ENCODE results near the gene RYR3.

RYR3 gene

DNA sequence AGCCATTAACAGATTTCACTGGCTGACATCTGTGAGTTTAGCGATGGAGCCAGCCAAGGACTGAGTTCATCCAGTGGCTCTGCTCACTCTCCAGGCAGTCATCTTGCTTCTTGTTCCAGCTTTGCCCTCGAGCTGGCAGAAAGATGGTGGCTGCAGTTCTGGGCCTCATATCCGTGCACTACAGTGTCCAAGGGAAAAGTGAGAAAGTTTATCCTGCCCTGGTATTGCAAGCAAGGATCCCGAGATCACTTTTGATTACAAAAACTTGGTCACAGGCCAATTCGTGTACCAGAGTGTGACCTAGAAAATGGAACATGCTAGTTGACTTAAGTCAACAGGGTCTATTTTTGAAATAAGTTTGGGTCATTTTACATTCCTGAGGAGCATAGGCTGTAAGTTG is 369.6 kb downstream of the RYR3 start (continued):
- TF ChIP-seq, protein P1, sequence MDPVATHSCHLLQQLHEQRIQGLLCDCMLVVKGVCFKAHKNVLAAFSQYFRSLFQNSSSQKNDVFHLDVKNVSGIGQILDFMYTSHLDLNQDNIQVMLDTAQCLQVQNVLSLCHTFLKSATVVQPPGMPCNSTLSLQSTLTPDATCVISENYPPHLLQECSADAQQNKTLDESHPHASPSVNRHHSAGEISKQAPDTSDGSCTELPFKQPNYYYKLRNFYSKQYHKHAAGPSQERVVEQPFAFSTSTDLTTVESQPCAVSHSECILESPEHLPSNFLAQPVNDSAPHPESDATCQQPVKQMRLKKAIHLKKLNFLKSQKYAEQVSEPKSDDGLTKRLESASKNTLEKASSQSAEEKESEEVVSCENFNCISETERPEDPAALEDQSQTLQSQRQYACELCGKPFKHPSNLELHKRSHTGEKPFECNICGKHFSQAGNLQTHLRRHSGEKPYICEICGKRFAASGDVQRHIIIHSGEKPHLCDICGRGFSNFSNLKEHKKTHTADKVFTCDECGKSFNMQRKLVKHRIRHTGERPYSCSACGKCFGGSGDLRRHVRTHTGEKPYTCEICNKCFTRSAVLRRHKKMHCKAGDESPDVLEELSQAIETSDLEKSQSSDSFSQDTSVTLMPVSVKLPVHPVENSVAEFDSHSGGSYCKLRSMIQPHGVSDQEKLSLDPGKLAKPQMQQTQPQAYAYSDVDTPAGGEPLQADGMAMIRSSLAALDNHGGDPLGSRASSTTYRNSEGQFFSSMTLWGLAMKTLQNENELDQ (tag by site-specific recombination; IDR thresholded peaks at IDR 0.05; ENCODE audit: low read depth), result no peak
- TF ChIP-seq GLIS2 (tag by site-specific recombination; IDR thresholded peaks at IDR 0.05) (no peak), ZFP69B (tag by site-specific recombination; IDR thresholded peaks at IDR 0.05) (no peak), YY2 (tag by site-specific recombination; IDR thresholded peaks at IDR 0.05) (no peak)
- TF ChIP-seq, protein P2, sequence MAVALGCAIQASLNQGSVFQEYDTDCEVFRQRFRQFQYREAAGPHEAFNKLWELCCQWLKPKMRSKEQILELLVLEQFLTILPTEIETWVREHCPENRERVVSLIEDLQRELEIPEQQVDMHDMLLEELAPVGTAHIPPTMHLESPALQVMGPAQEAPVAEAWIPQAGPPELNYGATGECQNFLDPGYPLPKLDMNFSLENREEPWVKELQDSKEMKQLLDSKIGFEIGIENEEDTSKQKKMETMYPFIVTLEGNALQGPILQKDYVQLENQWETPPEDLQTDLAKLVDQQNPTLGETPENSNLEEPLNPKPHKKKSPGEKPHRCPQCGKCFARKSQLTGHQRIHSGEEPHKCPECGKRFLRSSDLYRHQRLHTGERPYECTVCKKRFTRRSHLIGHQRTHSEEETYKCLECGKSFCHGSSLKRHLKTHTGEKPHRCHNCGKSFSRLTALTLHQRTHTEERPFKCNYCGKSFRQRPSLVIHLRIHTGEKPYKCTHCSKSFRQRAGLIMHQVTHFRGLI (tag by site-specific recombination; IDR thresholded peaks at IDR 0.05), result no peak

DNA sequence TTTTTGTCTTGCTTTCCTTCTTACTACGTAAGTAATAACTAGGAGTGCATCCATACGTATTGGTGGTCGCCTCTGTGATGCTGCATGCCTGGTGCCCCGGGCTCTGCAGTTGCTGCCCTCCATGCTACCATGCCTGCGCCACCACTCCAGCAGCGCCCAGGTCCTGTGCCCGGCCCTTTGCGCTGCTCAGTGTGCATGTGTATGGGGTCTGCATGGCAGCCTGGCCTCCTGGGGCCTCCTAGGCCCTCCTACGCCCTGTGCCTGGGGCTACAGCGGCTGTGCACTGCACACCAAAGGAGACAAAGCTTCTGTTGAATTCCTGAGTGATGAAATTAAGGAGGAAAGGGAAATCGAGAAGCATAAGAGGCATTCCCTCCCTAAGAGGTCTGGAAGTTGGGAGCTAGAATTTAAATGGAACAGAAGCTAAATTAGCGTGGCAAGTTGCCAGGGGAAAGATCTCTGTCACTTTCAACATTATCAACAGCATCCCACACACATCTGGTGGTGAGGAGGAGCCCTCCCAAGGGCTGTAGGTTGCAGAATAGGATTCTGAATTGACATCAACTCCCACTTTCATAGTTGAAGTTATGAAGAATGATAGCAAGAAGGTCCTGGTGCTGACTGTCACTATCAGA is 382.5 kb downstream of the RYR3 start:
- Histone ChIP-seq H3K4me3 (ENCODE audit: low read depth, low read length) (no peak overlapping the region), H3K36me3 (ENCODE audit: control insufficient read depth in 2 of 2, insufficient read depth in 1 of 2, low read length in 2 of 2) (no peaks in the 10 kb centered on the region), H3K9me3 (ENCODE audit: control insufficient read depth, insufficient read depth, low read depth, low read length) (no peaks in the 10 kb centered on the region), H3K4me1 (ENCODE audit: control insufficient read depth, insufficient read depth, low read length) (no peaks in the 10 kb centered on the region), H3K27ac (ENCODE audit: extremely low read depth, low read depth, low read length) (no peak overlapping the region)
- CTCF ChIA-PET, result interaction anchor here (0.6 to 3.6 kb wide), 3 partner anchors 8 to 401 kb away, joined by 3 to 17 read pairs (median 3); no protein-coding TSS in a partner anchor
- TF ChIP-seq, protein P3, sequence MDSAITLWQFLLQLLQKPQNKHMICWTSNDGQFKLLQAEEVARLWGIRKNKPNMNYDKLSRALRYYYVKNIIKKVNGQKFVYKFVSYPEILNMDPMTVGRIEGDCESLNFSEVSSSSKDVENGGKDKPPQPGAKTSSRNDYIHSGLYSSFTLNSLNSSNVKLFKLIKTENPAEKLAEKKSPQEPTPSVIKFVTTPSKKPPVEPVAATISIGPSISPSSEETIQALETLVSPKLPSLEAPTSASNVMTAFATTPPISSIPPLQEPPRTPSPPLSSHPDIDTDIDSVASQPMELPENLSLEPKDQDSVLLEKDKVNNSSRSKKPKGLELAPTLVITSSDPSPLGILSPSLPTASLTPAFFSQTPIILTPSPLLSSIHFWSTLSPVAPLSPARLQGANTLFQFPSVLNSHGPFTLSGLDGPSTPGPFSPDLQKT (IDR thresholded peaks at IDR 0.05; ENCODE audit: borderline replicate concordance, low read depth, low read length), result no peak
- TF ChIP-seq ZNF354C (tag by site-specific recombination; IDR thresholded peaks at IDR 0.05; ENCODE audit: borderline replicate concordance, low read depth), result no peak
- no peak for TF ChIP-seq ZNF214 (tag by site-specific recombination; IDR thresholded peaks at IDR 0.05; ENCODE audit: borderline replicate concordance)
- TF ChIP-seq SP7 (tag by site-specific recombination; IDR thresholded peaks at IDR 0.05), result no peak
- no peak for TF ChIP-seq ZNF239 (tag by site-specific recombination; IDR thresholded peaks at IDR 0.05)
- TF ChIP-seq, protein P4, sequence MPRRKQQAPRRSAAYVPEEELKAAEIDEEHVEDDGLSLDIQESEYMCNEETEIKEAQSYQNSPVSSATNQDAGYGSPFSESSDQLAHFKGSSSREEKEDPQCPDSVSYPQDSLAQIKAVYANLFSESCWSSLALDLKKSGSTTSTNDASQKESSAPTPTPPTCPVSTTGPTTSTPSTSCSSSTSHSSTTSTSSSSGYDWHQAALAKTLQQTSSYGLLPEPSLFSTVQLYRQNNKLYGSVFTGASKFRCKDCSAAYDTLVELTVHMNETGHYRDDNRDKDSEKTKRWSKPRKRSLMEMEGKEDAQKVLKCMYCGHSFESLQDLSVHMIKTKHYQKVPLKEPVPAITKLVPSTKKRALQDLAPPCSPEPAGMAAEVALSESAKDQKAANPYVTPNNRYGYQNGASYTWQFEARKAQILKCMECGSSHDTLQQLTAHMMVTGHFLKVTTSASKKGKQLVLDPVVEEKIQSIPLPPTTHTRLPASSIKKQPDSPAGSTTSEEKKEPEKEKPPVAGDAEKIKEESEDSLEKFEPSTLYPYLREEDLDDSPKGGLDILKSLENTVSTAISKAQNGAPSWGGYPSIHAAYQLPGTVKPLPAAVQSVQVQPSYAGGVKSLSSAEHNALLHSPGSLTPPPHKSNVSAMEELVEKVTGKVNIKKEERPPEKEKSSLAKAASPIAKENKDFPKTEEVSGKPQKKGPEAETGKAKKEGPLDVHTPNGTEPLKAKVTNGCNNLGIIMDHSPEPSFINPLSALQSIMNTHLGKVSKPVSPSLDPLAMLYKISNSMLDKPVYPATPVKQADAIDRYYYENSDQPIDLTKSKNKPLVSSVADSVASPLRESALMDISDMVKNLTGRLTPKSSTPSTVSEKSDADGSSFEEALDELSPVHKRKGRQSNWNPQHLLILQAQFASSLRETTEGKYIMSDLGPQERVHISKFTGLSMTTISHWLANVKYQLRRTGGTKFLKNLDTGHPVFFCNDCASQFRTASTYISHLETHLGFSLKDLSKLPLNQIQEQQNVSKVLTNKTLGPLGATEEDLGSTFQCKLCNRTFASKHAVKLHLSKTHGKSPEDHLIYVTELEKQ (tag by site-specific recombination; IDR thresholded peaks at IDR 0.05; ENCODE audit: borderline replicate concordance), result no peak
- TF ChIP-seq ZFP37 (tag by site-specific recombination; IDR thresholded peaks at IDR 0.05), result no peak
- TF ChIP-seq KLF9 (tag by site-specific recombination; IDR thresholded peaks at IDR 0.05; ENCODE audit: low read depth), result no peak
- TF ChIP-seq ZNF768 (tag by site-specific recombination; IDR thresholded peaks at IDR 0.05), result no peak
- TF ChIP-seq, protein P5, sequence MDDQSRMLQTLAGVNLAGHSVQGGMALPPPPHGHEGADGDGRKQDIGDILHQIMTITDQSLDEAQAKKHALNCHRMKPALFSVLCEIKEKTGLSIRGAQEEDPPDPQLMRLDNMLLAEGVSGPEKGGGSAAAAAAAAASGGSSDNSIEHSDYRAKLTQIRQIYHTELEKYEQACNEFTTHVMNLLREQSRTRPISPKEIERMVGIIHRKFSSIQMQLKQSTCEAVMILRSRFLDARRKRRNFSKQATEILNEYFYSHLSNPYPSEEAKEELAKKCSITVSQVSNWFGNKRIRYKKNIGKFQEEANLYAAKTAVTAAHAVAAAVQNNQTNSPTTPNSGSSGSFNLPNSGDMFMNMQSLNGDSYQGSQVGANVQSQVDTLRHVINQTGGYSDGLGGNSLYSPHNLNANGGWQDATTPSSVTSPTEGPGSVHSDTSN (CRISPR knock-in tag; IDR thresholded peaks at IDR 0.05), result no peak
- no peak for TF ChIP-seq ZBTB8A (tag by site-specific recombination; IDR thresholded peaks at IDR 0.05)
- TF ChIP-seq HOXD13 (CRISPR knock-in tag; IDR thresholded peaks at IDR 0.05; ENCODE audit: borderline replicate concordance), result no peak
- TF ChIP-seq ZNF169 (tag by site-specific recombination; IDR thresholded peaks at IDR 0.05), result no peak
- TF ChIP-seq ZNF426 (tag by site-specific recombination; IDR thresholded peaks at IDR 0.05), result no peak
- TF ChIP-seq ZNF174 (tag by site-specific recombination; IDR thresholded peaks at IDR 0.05), result no peak
- TF ChIP-seq FEZF1 (tag by site-specific recombination; IDR thresholded peaks at IDR 0.05), result no peak
- no peak for TF ChIP-seq WT1 (tag by site-specific recombination; IDR thresholded peaks at IDR 0.05)
- POLR2A ChIA-PET, result no interaction called here

All from HEK293 (cell line).